VCaP (cell line): ENCODE measurements around the gene POLR2H.

Experiments used
- H3K27ac ChIP-seq: fragments of 450-650 bp; 2 replicates; pipeline ENCODE4 v1.5.1; 2017
- CTCF ChIP-seq: fragments of 450-650 bp; conservative IDR thresholded peaks from 2 replicates; pipeline ENCODE4 v1.5.1; 2017; ENCODE audit warnings: mild to moderate bottlenecking, moderate library complexity

Gene POLR2H

GRCh38 chr3:184417619-184418327 lies 56.3 kb downstream of the POLR2H start:
- H3K27ac ChIP-seq: no peak overlapping the region
- TF ChIP-seq CTCF: peak; percentile 84
